SK-N-SH (cell line): ENCODE results near the gene C7. TPM values are rescaled to one million over a fixed set of nuclear protein-coding genes. Genes with fewer than 3 reads are reported as not detected.
A peak's percentile ranks its signal among the peaks of the same experiment; 100 is the strongest.
"Not testable (repeated sequence)": the region's sequence is repeated elsewhere in the genome, so short reads cannot be mapped to it uniquely, and the experiment has no call there.

Source experiments
- CTCF ChIA-PET: fragments of 300-600, 350-600 bp; formaldehyde crosslinking; extraction: SDS; loops from one replicate; lab custom pipeline; 2021; lab: Yijun Ruan, JAX
- POLR2A ChIA-PET: fragments of 350-600 bp; sonication (Branson Sonifier 250); formaldehyde crosslinking; extraction: SDS; loops from one replicate; lab custom pipeline; 2020; ENCODE audit warnings: antibody characterized with exemption, inconsistent platforms; lab: Yijun Ruan, JAX
- DNase-seq: peaks from one replicate; pipeline ENCODE4 v3.0.0; 2012
- H2AFZ ChIP-seq: fragments of 200-600 bp; sonication (generic); 2 replicates; pipeline ENCODE4 v1.8.1; 2016; ENCODE audit warnings: antibody characterized with exemption, mild to moderate bottlenecking, low read depth
- H3F3A ChIP-seq: fragments of 200-600 bp; sonication (generic); replicated peaks from 2 replicates; pipeline ENCODE3; 2016; ENCODE audit warnings: antibody characterized with exemption, mild to moderate bottlenecking; ENCODE audit not compliant: insufficient read depth
- H3K27ac ChIP-seq, 2 experiments: fragments of 200-500 bp in 1 of 2; fragments of 200-600 bp in 1 of 2; sonication (Bioruptor generic) in 1 of 2; sonication (generic), shearing (Covaris generic) in 1 of 2; 2 replicates each; pipeline versions ENCODE4 v1.5.1 to v1.6.1; 2014 to 2016; ENCODE audit warnings: low read depth in 2 of 2, inconsistent platforms in 1 of 2, low read length in 1 of 2, mild to moderate bottlenecking in 1 of 2, mixed read lengths in 1 of 2
- H3K27me3 ChIP-seq: fragments of 200-600 bp; sonication (generic), shearing (Covaris generic); 2 replicates; pipeline ENCODE4 v1.6.1; 2016; ENCODE audit warnings: mixed run types; ENCODE audit not compliant: insufficient read depth
- H3K36me3 ChIP-seq, 2 experiments: fragments of 200-500 bp in 1 of 2; fragments of 200-600 bp in 1 of 2; sonication (Bioruptor generic) in 1 of 2; sonication (generic) in 1 of 2; replicated peaks in 1 of 2; 2 replicates each; pipeline versions ENCODE3 to v1.5.1; 2014 to 2016; ENCODE audit warnings: low read length in 1 of 2, mild to moderate bottlenecking in 1 of 2; ENCODE audit not compliant: insufficient read depth in 2 of 2, control insufficient read depth in 1 of 2
- H3K4me1 ChIP-seq, 2 experiments: fragments of 200-500 bp in 1 of 2; fragments of 200-600 bp in 1 of 2; sonication (Bioruptor generic) in 1 of 2; sonication (generic), shearing (Covaris generic) in 1 of 2; 2 replicates each; pipeline versions ENCODE4 v1.5.1 to v1.6.1; 2014 to 2016; ENCODE audit warnings: low read depth in 1 of 2, low read length in 1 of 2, mixed run types in 1 of 2; ENCODE audit not compliant: insufficient read depth in 2 of 2, control insufficient read depth in 1 of 2
- H3K4me2 ChIP-seq: fragments of 200-600 bp; sonication (generic), shearing (Covaris generic); 2 replicates; pipeline ENCODE4 v1.6.1; 2017; ENCODE audit warnings: mixed run types
- H3K4me3 ChIP-seq, 2 experiments: fragments of 200-500 bp in 1 of 2; fragments of 200-600 bp in 1 of 2; sonication (Bioruptor generic) in 1 of 2; sonication (generic), shearing (Covaris generic) in 1 of 2; 2 replicates each; pipeline versions ENCODE4 v1.5.1 to v1.8.1; 2014 to 2016; ENCODE audit warnings: low read depth in 2 of 2, inconsistent platforms in 1 of 2, low read length in 1 of 2, mild to moderate bottlenecking in 1 of 2, mixed read lengths in 1 of 2, moderate library complexity in 1 of 2
- H3K79me2 ChIP-seq: fragments of 200-600 bp; sonication (generic); 2 replicates; pipeline ENCODE4 v1.8.1; 2017; ENCODE audit warnings: mild to moderate bottlenecking; ENCODE audit not compliant: insufficient read depth
- H3K9ac ChIP-seq: fragments of 200-600 bp; sonication (generic); 2 replicates; pipeline ENCODE4 v1.6.1; 2017; ENCODE audit warnings: mixed run types
- H3K9me2 ChIP-seq: fragments of 200-600 bp; sonication (generic); 2 replicates; pipeline ENCODE4 v1.6.1; 2017; ENCODE audit warnings: mixed run types
- H3K9me3 ChIP-seq: fragments of 200-600 bp; sonication (generic); 2 replicates; pipeline ENCODE4 v1.6.1; 2017; ENCODE audit warnings: mixed run types, mild to moderate bottlenecking, moderate library complexity
- H4K20me1 ChIP-seq: fragments of 200-600 bp; sonication (generic); 2 replicates; pipeline ENCODE4 v1.6.1; 2017; ENCODE audit warnings: mild to moderate bottlenecking, mixed run types; ENCODE audit not compliant: insufficient read depth
- CHD2 ChIP-seq: fragments of 150-350 bp; IDR thresholded peaks from 2 replicates; pipeline ENCODE4 v1.6.1; 2018; ENCODE audit warnings: low read length; ENCODE audit not compliant: partially characterized antibody
- EP300 ChIP-seq, 2 experiments: IDR thresholded peaks; 2 replicates each; pipeline versions ENCODE4 v1.4.0 to v1.6.1; 2012; ENCODE audit warnings: borderline replicate concordance in 1 of 2, low read depth in 1 of 2, low read length in 1 of 2
- EZH2phosphoT487 ChIP-seq: fragments of 200-600 bp; sonication (generic); IDR thresholded peaks from 2 replicates; pipeline ENCODE4 v1.6.1; 2017; ENCODE audit warnings: low read depth, mixed run types, mild to moderate bottlenecking, antibody characterized with exemption, moderate library complexity, borderline replicate concordance
- FOXJ3 ChIP-seq: sonication (generic); formaldehyde crosslinking; IDR thresholded peaks from 2 replicates; pipeline ENCODE4 v1.5.1; 2020; ENCODE audit warnings: mild to moderate bottlenecking, missing genetic modification reagents
- GATA2 ChIP-seq: sonication (generic); formaldehyde crosslinking; IDR thresholded peaks from 2 replicates; pipeline ENCODE4 v1.5.0; 2020; ENCODE audit warnings: mild to moderate bottlenecking, missing genetic modification reagents
- JUND ChIP-seq: IDR thresholded peaks from 2 replicates; pipeline ENCODE4 v1.4.0; 2012
- MXI1 ChIP-seq: IDR thresholded peaks from 2 replicates; pipeline ENCODE4 v1.6.1; 2012; ENCODE audit warnings: mild to moderate bottlenecking, low read depth, low read length, improper control_type of control experiment
- NRF1 ChIP-seq: IDR thresholded peaks from 2 replicates; pipeline ENCODE4 v1.6.1; 2012; ENCODE audit warnings: low read depth, mild to moderate bottlenecking, low read length
- RCOR1 ChIP-seq: fragments of 150-350 bp; IDR thresholded peaks from 2 replicates; pipeline ENCODE4 v1.6.1; 2017; ENCODE audit warnings: antibody characterized with exemption, low read length
- SMC3 ChIP-seq: IDR thresholded peaks from 2 replicates; pipeline ENCODE4 v1.6.1; 2012; ENCODE audit warnings: low read depth, low read length, improper control_type of control experiment
- TCF12 ChIP-seq: IDR thresholded peaks from 2 replicates; pipeline ENCODE4 v1.4.0; 2012
- TEAD4 ChIP-seq: IDR thresholded peaks from 2 replicates; pipeline ENCODE4 v1.4.0; 2012; ENCODE audit warnings: mild to moderate bottlenecking, borderline replicate concordance; ENCODE audit not compliant: insufficient read depth
- YY1 ChIP-seq: IDR thresholded peaks from 2 replicates; pipeline ENCODE4 v1.4.0; 2012; ENCODE audit warnings: low read depth, mild to moderate bottlenecking
- WGBS: methylation state at CpG from one replicate; pipeline ENCODE4 v1.1.6; 2017; ENCODE audit warnings: low lambda C conversion rate; 5-methylcytosine and 5-hydroxymethylcytosine counted together
- polyA plus RNA-seq, 3 experiments: library from polyadenylated mRNA; depleted of rRNA; stranded (reverse); fragments of >200 nt; gene quantifications; 2 replicates each; pipeline ENCODE4 v1.2.3, GENCODE V29; 2012
- TF ChIP-seq, protein P1 (sequence below): fragments of 150-350 bp; IDR thresholded peaks from 2 replicates; pipeline ENCODE4 v1.6.1; 2017; ENCODE audit warnings: antibody characterized with exemption, low read length, low read depth, borderline replicate concordance
- TF ChIP-seq, protein P2 (sequence below): IDR thresholded peaks from 2 replicates; pipeline ENCODE4 v1.4.0; 2012; ENCODE audit warnings: low read depth, borderline replicate concordance
- TF ChIP-seq, protein P3 (sequence below): fragments of 150-350 bp; IDR thresholded peaks from 2 replicates; pipeline ENCODE4 v1.6.1; 2016; ENCODE audit warnings: mild to moderate bottlenecking, low read depth, low read length
- TF ChIP-seq, protein P4 (sequence below): IDR thresholded peaks from 2 replicates; pipeline ENCODE4; 2012

The C7 gene
- polyA plus RNA-seq, 1 of the 3 experiments (the other 2 are of a cell fraction): 11.1 TPM

DNA sequence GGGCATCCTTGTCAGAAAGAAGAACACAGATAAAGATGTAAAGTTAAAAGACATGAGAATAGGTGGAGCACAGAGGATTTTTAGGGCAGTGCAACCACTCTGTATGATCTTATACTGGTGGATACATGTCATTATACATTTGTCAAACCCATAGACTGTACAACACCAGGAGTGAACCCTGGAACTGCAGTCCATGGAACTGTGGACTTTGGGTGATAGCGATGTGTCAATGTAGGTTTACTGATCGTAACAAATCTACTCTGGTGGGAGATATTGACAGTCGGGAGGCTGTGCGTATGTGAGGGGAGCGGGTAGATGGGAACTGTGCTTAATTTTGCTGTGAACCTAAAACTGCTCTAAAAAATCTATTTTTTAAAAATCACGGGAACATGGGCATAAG, 101.3 kb downstream of the C7 start:
- ChIA-PET POLR2A (no interaction called here), CTCF (no interaction called here)
- Histone ChIP-seq H3K9ac (no peak overlapping the region), H2AFZ (no peak overlapping the region), H3K4me3 (no peak overlapping the region), H3K9me2 (no peaks in the 10 kb centered on the region), H3K9me3 (no peaks in the 10 kb centered on the region), H3K79me2 (no peaks in the 10 kb centered on the region), H3K36me3 (no peaks in the 10 kb centered on the region), H3K4me2 (no peak overlapping the region), H4K20me1 (no peaks in the 10 kb centered on the region), H3F3A (no peaks in the 10 kb centered on the region), H3K4me1 (peaks cover 0 to 13% of the 10 kb centered on the region in 2 experiments; a peak in 2 of 4 replicates), H3K27ac (peak overlapping the region in 1 of 2 experiments; percentile 36; a peak in 1 of 4 replicates), H3K27me3 (no peaks in the 10 kb centered on the region)
- no peak for TF ChIP-seq SMC3
- no peak for TF ChIP-seq NRF1
- no peak for TF ChIP-seq FOXJ3 (CRISPR knock-in tag)
- TF ChIP-seq, protein P1, sequence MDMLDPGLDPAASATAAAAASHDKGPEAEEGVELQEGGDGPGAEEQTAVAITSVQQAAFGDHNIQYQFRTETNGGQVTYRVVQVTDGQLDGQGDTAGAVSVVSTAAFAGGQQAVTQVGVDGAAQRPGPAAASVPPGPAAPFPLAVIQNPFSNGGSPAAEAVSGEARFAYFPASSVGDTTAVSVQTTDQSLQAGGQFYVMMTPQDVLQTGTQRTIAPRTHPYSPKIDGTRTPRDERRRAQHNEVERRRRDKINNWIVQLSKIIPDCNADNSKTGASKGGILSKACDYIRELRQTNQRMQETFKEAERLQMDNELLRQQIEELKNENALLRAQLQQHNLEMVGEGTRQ: no peak
- no peak for TF ChIP-seq TEAD4
- TF ChIP-seq CHD2: no peak
- no peak for TF ChIP-seq GATA2 (CRISPR knock-in tag)
- TF ChIP-seq, protein P2, sequence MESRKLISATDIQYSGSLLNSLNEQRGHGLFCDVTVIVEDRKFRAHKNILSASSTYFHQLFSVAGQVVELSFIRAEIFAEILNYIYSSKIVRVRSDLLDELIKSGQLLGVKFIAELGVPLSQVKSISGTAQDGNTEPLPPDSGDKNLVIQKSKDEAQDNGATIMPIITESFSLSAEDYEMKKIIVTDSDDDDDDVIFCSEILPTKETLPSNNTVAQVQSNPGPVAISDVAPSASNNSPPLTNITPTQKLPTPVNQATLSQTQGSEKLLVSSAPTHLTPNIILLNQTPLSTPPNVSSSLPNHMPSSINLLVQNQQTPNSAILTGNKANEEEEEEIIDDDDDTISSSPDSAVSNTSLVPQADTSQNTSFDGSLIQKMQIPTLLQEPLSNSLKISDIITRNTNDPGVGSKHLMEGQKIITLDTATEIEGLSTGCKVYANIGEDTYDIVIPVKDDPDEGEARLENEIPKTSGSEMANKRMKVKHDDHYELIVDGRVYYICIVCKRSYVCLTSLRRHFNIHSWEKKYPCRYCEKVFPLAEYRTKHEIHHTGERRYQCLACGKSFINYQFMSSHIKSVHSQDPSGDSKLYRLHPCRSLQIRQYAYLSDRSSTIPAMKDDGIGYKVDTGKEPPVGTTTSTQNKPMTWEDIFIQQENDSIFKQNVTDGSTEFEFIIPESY: no peak
- TF ChIP-seq MXI1: no peak
- WGBS: 69% methylated on average over 6 of the region's 6 CpGs
- DNase-seq: no peak

DNA sequence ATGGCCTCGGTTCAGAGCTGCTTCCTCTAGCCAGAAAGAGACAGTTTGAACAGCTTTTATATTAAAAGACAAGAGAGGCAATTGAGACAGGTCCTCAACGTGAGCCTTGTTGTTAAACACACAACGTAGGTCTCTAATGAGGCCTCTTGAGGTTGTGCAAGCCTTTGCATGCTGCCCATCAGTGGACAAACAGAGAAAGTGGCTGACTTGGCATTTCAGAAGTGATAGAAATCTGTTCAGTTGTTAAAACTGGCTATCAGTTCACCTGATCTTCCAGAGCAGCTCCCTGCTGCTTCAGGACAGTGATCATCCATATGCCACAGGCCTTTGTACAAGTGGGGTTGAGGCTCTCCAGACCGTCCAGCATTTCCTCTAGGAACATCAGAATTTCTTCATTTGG, 103.0 kb downstream of the C7 start:
- Histone ChIP-seq H3K4me2 (no peak overlapping the region), H4K20me1 (no peaks in the 10 kb centered on the region), H3K27me3 (no peaks in the 10 kb centered on the region), H3K27ac (peak overlapping the region in 1 of 2 experiments; percentile 90; a peak in 2 of 4 replicates), H3K4me1 (peaks cover 0 to 13% of the 10 kb centered on the region in 2 experiments; a peak in 2 of 4 replicates), H2AFZ (no peak overlapping the region), H3K4me3 (no peak overlapping the region), H3F3A (no peaks in the 10 kb centered on the region), H3K9ac (no peak overlapping the region), H3K9me2 (no peaks in the 10 kb centered on the region)
- ChIA-PET CTCF (interaction anchor here (1.0 to 1.5 kb wide), 4 partner anchors 12 to 509 kb away, joined by 3 to 8 read pairs (median 4); partner anchors contain the start of gene C7), POLR2A (interaction anchor here (1.0 to 1.2 kb wide), 2 partner anchors 101 to 498 kb away, joined by 3 to 8 read pairs; partner anchors contain the start of gene PLCXD3)
- TF ChIP-seq YY1: no peak
- TF ChIP-seq EZH2phosphoT487: no peak
- TF ChIP-seq, protein P3, sequence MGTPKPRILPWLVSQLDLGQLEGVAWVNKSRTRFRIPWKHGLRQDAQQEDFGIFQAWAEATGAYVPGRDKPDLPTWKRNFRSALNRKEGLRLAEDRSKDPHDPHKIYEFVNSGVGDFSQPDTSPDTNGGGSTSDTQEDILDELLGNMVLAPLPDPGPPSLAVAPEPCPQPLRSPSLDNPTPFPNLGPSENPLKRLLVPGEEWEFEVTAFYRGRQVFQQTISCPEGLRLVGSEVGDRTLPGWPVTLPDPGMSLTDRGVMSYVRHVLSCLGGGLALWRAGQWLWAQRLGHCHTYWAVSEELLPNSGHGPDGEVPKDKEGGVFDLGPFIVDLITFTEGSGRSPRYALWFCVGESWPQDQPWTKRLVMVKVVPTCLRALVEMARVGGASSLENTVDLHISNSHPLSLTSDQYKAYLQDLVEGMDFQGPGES: no peak
- TF ChIP-seq TCF12: peak; percentile 33; the same call in 1 of the 2 replicates
- peak; percentile 12 to 84; a peak in 2 of 4 replicates for TF ChIP-seq EP300 (IDR thresholded peaks at IDR 0.05; ENCODE audit: borderline replicate concordance in 1 of 2, low read depth in 1 of 2, low read length in 1 of 2)
- no peak for TF ChIP-seq SMC3
- peak; percentile 69 for TF ChIP-seq CHD2
- peak; percentile 54; the same call in 1 of the 2 replicates for TF ChIP-seq FOXJ3 (CRISPR knock-in tag)
- TF ChIP-seq JUND: no peak
- peak; percentile 51 for TF ChIP-seq MXI1
- peak; percentile 76; the same call in 1 of the 2 replicates for TF ChIP-seq RCOR1
- TF ChIP-seq, protein P4, sequence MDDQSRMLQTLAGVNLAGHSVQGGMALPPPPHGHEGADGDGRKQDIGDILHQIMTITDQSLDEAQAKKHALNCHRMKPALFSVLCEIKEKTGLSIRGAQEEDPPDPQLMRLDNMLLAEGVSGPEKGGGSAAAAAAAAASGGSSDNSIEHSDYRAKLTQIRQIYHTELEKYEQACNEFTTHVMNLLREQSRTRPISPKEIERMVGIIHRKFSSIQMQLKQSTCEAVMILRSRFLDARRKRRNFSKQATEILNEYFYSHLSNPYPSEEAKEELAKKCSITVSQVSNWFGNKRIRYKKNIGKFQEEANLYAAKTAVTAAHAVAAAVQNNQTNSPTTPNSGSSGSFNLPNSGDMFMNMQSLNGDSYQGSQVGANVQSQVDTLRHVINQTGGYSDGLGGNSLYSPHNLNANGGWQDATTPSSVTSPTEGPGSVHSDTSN: 0 out of 2 replicates have a peak, but pooled peaks have one; percentile 3
- TF ChIP-seq GATA2 (CRISPR knock-in tag): peak; percentile 90
- TF ChIP-seq, all 33 proteins: peak for 8
- Histone ChIP-seq H3K36me3 (no peaks in the 10 kb centered on the region), H3K9me3 (no peaks in the 10 kb centered on the region), H3K79me2 (no peaks in the 10 kb centered on the region)
- 0% methylated on average over 4 of the region's 4 CpGs for WGBS
- DNase-seq: peak; percentile 50

DNA sequence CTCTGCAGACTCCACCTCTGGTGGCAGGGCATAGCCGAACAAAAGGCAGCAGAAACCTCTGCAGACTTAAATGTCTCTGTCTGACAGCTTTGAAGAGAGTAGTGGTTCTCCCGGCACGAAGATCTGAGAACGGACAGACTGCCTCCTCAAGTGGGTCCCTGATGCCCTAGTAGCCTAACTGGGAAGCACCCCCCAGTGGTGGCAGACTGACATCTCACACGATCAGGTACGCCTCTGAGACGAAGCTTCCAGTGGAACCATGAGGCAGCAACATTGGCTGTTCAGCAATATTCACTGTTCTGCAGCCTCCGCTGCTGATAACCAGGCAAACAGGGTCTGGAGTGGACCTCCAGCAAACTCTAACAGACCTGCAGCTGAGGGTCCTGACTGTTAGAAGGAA, 113.3 kb downstream of the C7 start:
- POLR2A ChIA-PET, H3K9ac ChIP-seq, H3K9me2 ChIP-seq, H3K36me3 ChIP-seq, H3K4me3 ChIP-seq, H3K27me3 ChIP-seq, H2AFZ ChIP-seq, H3K79me2 ChIP-seq, H3K4me2 ChIP-seq, CTCF ChIA-PET, H4K20me1 ChIP-seq, H3K4me1 ChIP-seq, H3F3A ChIP-seq, DNase-seq, H3K27ac ChIP-seq, H3K9me3 ChIP-seq: not testable (repeated sequence)
- 80% methylated on average over 2 of the region's 8 CpGs for WGBS
